GM18499 (cell line): ENCODE results near the gene PLEKHA5.

Experiments used
- ATAC-seq: cut with Tn5 transposase; IDR thresholded peaks from one replicate; pipeline ENCODE4 v1.9.1; 2021; ENCODE audit warnings: moderate number of reproducible peaks; ENCODE audit not compliant: insufficient read depth, unreplicated experiment

PLEKHA5 gene

DNA sequence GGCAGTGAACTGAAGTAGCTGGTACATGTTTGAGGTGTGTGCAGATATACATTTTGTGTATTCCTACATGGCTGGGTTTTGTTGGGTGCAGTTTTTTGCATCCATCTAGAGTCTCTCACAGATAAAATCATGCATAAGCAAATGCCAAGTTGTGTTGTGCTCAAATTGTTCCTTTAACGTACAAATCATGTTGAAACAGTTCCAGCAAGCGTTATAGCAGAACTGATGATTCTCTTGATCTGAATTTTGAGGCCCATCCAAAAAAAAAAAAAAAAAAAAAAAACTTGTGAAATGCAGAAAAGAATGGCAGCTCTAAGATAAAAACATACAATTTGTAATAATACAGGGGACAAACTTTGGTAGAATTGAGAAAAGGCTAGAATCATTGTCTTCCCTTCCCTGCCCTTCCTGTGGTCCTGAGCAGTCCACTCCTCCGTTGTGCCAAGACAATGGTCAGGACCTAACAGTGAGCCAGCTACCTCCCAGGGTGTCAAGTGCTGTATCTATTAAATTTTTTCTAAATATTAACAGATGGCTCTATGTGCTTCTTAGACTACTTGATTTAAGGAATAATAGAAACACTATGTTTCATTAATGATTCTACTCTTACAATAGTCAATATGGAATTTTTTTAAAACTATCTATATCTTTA, 122.1 kb downstream of the PLEKHA5 start:
- no peak for ATAC-seq

DNA sequence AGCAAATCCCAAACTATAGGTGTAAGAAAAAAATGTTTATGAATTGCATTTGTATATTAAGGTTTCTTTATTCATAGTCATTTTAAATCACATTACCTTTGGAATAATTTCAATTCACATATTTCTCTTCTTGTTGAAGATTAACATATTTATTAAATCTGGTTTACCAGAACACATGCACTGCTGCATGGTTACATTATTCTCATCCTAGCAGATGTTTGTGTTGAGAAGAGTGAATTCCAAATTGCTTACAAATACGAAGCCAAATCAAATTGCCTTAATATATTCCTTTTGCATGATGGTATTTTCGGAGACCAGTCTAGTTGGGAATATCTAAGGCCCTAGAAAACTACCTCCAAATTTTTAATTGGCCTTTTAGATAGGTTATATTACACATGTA, 130.6 kb downstream of the PLEKHA5 start:
- ATAC-seq: no peak

- no peak for ATAC-seq
Observed at GRCh38 chr12:19261773-19262172, 132.2 kb downstream of the PLEKHA5 start.

- ATAC-seq: no peak
Observed at GRCh38 chr12:19263672-19264071, 134.1 kb downstream of the PLEKHA5 start.

DNA sequence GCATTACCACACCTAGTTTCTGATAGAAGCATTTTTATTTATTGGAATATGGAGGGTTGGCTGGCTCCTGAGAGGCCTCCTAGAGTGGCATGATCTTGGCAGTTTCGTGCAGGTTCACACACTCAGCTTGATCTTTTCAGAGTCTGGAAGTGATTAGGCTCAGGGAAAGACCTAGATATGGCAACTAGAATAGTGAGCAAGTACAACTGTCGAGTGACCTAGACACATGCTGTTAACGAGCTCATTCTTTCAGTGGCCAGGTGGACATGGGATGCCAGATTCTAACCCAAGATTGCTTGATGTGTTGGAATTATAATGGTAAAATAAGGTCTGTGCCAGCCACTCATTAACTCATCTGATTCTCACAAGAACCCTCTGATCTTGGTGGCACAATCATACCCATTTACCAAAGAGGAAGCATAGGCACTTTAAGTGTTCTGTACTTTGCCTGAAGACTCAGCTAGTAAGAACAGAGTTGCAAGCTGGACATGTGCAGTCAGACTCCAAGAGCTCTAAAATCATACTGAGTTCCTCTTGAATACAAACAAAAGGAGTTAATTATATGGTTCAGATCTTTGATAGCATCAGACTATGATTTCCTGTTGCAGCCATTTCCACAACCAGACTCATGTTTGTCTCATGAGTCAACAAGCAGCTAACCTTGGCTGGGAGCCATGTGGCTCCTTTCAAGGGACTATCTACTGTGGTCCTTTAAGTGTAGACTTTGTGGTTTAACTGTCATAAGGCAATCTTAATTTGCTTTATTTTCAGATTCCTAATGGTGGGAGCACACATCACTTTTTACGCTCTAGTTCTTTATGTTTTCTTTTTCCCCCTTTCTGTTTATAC, 144.2 kb downstream of the PLEKHA5 start:
- ATAC-seq: no peak

DNA sequence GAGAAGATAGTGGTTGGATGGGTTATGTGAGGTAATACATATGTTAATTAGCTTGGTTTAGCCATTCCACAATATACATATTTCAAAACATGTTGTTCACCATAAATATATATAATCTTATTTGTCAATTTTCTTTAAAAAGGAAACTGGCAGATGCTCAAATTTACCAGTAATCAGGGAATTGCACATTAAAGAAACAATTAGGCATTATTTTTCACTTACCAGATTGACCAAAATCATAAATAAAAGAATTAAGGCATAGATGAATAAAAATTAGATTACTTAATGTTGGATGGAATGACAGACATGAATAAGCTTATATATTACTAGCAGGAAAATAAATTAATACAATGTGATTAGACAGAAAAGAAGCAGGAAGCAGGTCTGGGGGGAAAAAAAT, 147.2 kb downstream of the PLEKHA5 start:
- ATAC-seq: no peak

GRCh38 chr12:19277711-19278110, 148.2 kb downstream of the PLEKHA5 start:
- ATAC-seq: no peak

GRCh38 chr12:19278407-19278806, 148.9 kb downstream of the PLEKHA5 start:
- no peak for ATAC-seq

DNA sequence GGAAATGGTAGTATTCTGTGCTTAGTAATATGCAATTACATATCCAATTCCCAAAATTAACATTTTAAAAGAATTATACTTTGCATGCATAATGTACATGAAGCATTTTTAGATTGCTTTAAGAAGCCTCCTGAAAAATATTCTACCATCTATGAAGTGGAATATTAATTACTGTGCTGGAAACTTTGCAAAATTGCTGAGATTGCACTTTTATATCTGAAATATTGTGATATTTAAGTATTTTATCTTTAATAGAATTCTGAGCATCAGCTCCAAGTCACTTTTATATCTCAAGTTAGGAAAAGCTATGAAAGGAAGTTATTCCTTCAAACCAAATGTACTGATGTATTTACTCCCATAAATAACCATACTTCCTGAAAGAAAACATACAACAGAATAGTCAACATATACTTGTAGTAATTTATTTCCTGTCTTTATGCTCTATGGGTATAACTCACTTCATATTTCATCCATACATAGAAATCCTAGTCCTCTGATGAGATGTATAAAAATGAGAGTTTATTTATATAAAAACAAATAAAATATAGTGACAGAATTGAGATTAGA, 152.7 kb downstream of the PLEKHA5 start:
- ATAC-seq: no peak

- ATAC-seq: no peak
Observed at GRCh38 chr12:19284658-19285057, 155.1 kb downstream of the PLEKHA5 start.

- ATAC-seq: no peak
Observed at GRCh38 chr12:19285793-19286448, 156.4 kb downstream of the PLEKHA5 start.

GRCh38 chr12:19287302-19287701, 157.8 kb downstream of the PLEKHA5 start:
- no peak for ATAC-seq

- ATAC-seq: no peak
Observed at GRCh38 chr12:19288161-19288560, 158.6 kb downstream of the PLEKHA5 start.

DNA sequence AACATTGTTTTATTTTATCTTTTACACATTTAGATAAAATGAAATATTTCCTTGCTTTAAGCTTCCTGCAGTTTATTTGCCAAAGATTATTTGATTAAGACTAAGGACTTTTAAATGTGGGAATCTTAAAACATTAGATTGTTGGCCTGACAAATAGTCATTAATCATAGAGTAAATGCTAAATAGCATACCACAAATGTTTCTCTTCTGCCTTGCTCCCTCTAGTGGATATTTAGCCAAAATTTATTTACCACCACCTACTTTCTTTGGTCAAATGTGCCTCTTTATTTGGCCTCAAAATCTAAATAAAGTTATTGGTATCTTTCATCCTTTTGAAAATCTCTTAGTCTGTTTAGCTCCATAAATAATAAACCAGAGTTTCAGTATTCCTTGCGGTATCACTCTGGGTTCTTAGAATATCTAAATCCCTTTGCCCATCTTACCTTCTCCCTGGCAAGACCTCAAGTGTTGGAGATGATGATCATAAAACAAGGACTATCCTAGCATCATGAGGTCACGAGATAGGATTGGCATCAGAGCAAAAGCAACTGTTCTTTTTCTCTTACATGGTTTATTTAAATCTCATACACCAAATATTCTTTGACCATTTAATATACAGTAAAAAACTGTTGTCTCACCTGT, 159.2 kb downstream of the PLEKHA5 start:
- ATAC-seq: no peak

- no peak for ATAC-seq
Observed at GRCh38 chr12:19298836-19299605, 169.5 kb downstream of the PLEKHA5 start.

GRCh38 chr12:19299765-19300164, 170.2 kb downstream of the PLEKHA5 start:
- no peak for ATAC-seq

GRCh38 chr12:19301223-19301622, 171.7 kb downstream of the PLEKHA5 start:
- ATAC-seq: no peak

- no peak for ATAC-seq
Observed at GRCh38 chr12:19301688-19302087, 172.2 kb downstream of the PLEKHA5 start.

- no peak for ATAC-seq
Observed at GRCh38 chr12:19302100-19302640, 172.6 kb downstream of the PLEKHA5 start.
